ENCODE data around the gene ECHS1. TPM values are rescaled to one million over a fixed set of nuclear protein-coding genes. Genes with fewer than 3 reads are reported as not detected.

The ECHS1 gene
- 57.6 and 67.6 TPM in 2 replicates for total RNA-seq

GRCh38 chr10:133373174-133374090, at the start of gene ECHS1:
Gene ECHS1 (minus strand): TSS chr10:133373354. CDS start chr10:133373333, 21 bp downstream.

GRCh38 chr10:133394064-133394663, 21.0 kb upstream of the ECHS1 start, which contains the start of gene MTG1:
Gene MTG1 (plus strand): TSS chr10:133394157. CDS start chr10:133394221, 64 bp downstream.

DNA sequence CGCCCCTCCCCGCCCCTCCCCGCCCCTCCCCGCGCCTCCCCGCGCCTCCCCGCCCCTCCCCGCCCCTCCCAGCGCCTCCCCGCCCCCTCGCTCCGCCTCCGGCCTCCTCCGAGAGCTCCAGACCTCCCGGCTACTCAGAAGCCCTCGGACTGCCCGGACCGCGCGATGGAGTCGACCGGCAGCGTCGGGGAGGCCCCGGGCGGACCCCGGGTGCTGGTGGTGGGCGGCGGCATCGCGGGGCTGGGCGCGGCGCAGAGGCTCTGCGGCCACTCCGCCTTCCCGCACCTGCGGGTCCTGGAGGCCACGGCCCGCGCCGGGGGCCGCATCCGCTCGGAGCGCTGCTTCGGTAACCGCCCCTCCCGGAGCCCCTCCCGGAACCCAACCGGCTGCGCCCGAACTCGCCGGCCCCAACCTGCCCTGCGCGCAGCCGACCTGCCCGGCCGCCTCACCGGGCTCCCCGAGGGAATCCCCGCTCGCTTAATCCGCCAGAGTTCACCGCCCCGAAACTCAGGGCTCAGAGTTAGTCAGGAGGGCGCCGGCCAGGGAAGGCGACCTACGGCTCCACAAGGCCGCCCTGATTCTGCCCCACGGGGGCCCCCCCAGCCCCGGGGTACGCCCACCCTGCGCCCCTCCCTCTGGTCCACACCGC, 6.1 kb upstream of the ECHS1 start, which contains the start of gene PAOX:
Gene PAOX, plus strand, starts transcription at position 111 of the 649 bp plus-strand sequence. Its CDS starts 55 bp downstream, at position 166.

GRCh38 chr10:133357285-133358161, 15.6 kb downstream of the ECHS1 start, which contains the start of gene FUOM:
Gene FUOM (minus strand): TSS chr10:133358019. CDS start chr10:133358007, 12 bp downstream.

GRCh38 chr10:133336577-133337369, 36.4 kb downstream of the ECHS1 start, which contains the start of gene CALY:
Gene CALY (minus strand): TSS chr10:133336896. CDS start chr10:133328989, 7,907 bp downstream.

Other genes starting within 250 kb of the ECHS1 start
- not detected in 2 replicates for gene KNDC1, start 213.1 kb downstream of the ECHS1 start, total RNA-seq
- gene UTF1, start 143.1 kb downstream of the ECHS1 start, total RNA-seq, result not detected in 2 replicates
- not detected in 2 replicates for gene VENTX, start 135.5 kb downstream of the ECHS1 start, total RNA-seq
- 0.11 and 0.34 TPM in 2 replicates for gene ADAM8, start 96.5 kb downstream of the ECHS1 start, total RNA-seq
- gene TUBGCP2, start 64.5 kb downstream of the ECHS1 start, total RNA-seq, result 40.8 and 45.6 TPM in 2 replicates
- 21.4 and 21.7 TPM in 2 replicates for gene ZNF511, start 64.4 kb downstream of the ECHS1 start, total RNA-seq
- not detected in 2 replicates for gene CALY, start 36.5 kb downstream of the ECHS1 start, total RNA-seq
- gene PRAP1, start 26.0 kb downstream of the ECHS1 start, total RNA-seq, result not detected in 2 replicates
- gene FUOM, start 15.3 kb downstream of the ECHS1 start, total RNA-seq, result 14.2 and 28.0 TPM in 2 replicates
- 4.5 and 7.9 TPM in 2 replicates for gene PAOX, start 5.9 kb upstream of the ECHS1 start, total RNA-seq
- 31.9 and 37.7 TPM in 2 replicates for gene MTG1, start 20.8 kb upstream of the ECHS1 start, total RNA-seq
- not detected in 2 replicates for gene SPRN, start 51.3 kb upstream of the ECHS1 start, total RNA-seq
- gene SCART1, start 80.6 kb upstream of the ECHS1 start, total RNA-seq, result 0.54 and 0.60 TPM in 2 replicates
- gene CYP2E1, start 154.0 kb upstream of the ECHS1 start, total RNA-seq, result 0.26 TPM in 1 of 2 replicates, not detected in the other
- gene SYCE1, start 192.2 kb upstream of the ECHS1 start, total RNA-seq, result not detected in 2 replicates